ENCODE measurements around the gene COX14.

DNA sequence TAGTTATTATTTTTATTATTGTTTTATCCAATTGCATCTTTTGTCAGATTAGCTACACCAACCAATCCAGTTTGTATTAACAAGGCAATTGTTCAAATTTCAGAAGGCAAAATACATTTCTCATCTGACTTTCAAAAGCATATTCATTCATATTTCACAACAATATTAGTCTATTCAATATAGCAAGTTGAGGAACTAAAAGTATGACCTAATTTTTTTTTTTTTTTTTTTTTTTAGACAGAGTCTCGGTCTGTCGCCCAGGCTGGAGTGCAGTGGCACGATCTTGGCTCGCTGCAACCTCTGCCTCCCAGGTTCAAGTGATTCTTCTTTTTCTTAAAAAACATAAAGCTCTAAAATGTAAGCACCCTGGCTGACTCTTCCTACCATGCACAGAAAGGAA is 17.3 kb downstream of the COX14 start:
- TF ChIP-seq, protein P1, sequence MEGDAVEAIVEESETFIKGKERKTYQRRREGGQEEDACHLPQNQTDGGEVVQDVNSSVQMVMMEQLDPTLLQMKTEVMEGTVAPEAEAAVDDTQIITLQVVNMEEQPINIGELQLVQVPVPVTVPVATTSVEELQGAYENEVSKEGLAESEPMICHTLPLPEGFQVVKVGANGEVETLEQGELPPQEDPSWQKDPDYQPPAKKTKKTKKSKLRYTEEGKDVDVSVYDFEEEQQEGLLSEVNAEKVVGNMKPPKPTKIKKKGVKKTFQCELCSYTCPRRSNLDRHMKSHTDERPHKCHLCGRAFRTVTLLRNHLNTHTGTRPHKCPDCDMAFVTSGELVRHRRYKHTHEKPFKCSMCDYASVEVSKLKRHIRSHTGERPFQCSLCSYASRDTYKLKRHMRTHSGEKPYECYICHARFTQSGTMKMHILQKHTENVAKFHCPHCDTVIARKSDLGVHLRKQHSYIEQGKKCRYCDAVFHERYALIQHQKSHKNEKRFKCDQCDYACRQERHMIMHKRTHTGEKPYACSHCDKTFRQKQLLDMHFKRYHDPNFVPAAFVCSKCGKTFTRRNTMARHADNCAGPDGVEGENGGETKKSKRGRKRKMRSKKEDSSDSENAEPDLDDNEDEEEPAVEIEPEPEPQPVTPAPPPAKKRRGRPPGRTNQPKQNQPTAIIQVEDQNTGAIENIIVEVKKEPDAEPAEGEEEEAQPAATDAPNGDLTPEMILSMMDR (IDR thresholded peaks at IDR 0.05) = no peak
- TF ChIP-seq POLR2A (IDR thresholded peaks at IDR 0.05) (no peak), EP300 (IDR thresholded peaks at IDR 0.05) (no peak)
